Activated CD8-positive, alpha-beta T cell treated with anti-CD3 and anti-CD28 coated beads for 36 hours (primary cell): ENCODE measurements around the gene NOD2. TPM values are rescaled to one million over a fixed set of nuclear protein-coding genes. Genes with fewer than 3 reads are reported as not detected.

Experiments used
- ATAC-seq: fragments of 200-7000 bp; cut with Tn5 transposase; one replicate; pipeline ENCODE4 v1.10.0; 2021; ENCODE audit warnings: mild to moderate bottlenecking, moderate library complexity
- CTCF ChIA-PET: fragments of 350-600 bp; sonication (Branson Sonifier 250); formaldehyde crosslinking; loops from one replicate; lab custom pipeline; 2021; ENCODE audit warnings: antibody characterized with exemption; lab: Charles Lee
- POLR2A ChIA-PET: fragments of 350-600 bp; sonication (Branson Sonifier 250); formaldehyde crosslinking; loops from one replicate; lab custom pipeline; 2021; ENCODE audit warnings: antibody characterized with exemption; lab: Charles Lee
- DNase-seq: peaks from one replicate; pipeline ENCODE4 v3.0.0-alpha.2; 2020
- H3K27ac Mint-ChIP-seq: one replicate; pipeline ENCODE4 v1.8.0; 2021; ENCODE audit warnings: mild to moderate bottlenecking, mixed read lengths
- H3K27me3 Mint-ChIP-seq: one replicate; pipeline ENCODE4 v1.8.0; 2021; ENCODE audit warnings: mixed read lengths
- H3K36me3 Mint-ChIP-seq: one replicate; pipeline ENCODE4 v1.8.0; 2021; ENCODE audit warnings: low read depth, mixed read lengths
- H3K4me1 Mint-ChIP-seq: one replicate; pipeline ENCODE4 v1.8.0; 2021; ENCODE audit warnings: low read depth, mixed read lengths
- H3K4me3 Mint-ChIP-seq: one replicate; pipeline ENCODE4 v1.8.0; 2021; ENCODE audit warnings: mild to moderate bottlenecking, moderate library complexity, mixed read lengths
- H3K9me3 Mint-ChIP-seq: one replicate; pipeline ENCODE4 v1.8.0; 2021; ENCODE audit warnings: mixed read lengths
- intact Hi-C: fragments of 100-400 bp; cut with micrococcal nuclease; formaldehyde crosslinking; loops from one replicate; pipeline ENCODE4 v1.10.0; 2022
- total RNA-seq, 2 experiments: library from RNA; stranded (reverse); gene quantifications; one replicate each; pipeline ENCODE4 v1.2.3, GENCODE V29; 2021
- TF ChIP-seq, protein P1 (sequence below): fragments of 200-600 bp; IDR thresholded peaks from one replicate; pipeline ENCODE4 v1.8.0; 2022; ENCODE audit warnings: antibody characterized with exemption, mild to moderate bottlenecking

NOD2 gene
- total RNA-seq, 2 experiments from 2014 or later: 1.1 to 1.6 TPM

GRCh38 chr16:50722960-50723359 lies 29.6 kb downstream of the NOD2 start:
- Mint-ChIP-seq H3K4me1 (peaks cover 29% of the 10 kb centered on the region), H3K27ac (peak overlapping the region; percentile 76), H3K9me3 (peaks cover 13% of the 10 kb centered on the region), H3K36me3 (peaks cover 10% of the 10 kb centered on the region), H3K4me3 (no peak overlapping the region), H3K27me3 (no peaks in the 10 kb centered on the region)
- DNase-seq (no peak), ATAC-seq (no peak)
- intact Hi-C loops: no loop called here
- CTCF ChIA-PET: interaction anchor here (1.0 to 1.9 kb wide), 2 partner anchors 51 to 83 kb away, joined by 4 to 5 read pairs; no protein-coding TSS in a partner anchor
- POLR2A ChIA-PET: interaction anchor here (1.4 kb wide), 1 partner anchor 18 kb away, joined by 4 read pairs; no protein-coding TSS in a partner anchor
- TF ChIP-seq, protein P1, sequence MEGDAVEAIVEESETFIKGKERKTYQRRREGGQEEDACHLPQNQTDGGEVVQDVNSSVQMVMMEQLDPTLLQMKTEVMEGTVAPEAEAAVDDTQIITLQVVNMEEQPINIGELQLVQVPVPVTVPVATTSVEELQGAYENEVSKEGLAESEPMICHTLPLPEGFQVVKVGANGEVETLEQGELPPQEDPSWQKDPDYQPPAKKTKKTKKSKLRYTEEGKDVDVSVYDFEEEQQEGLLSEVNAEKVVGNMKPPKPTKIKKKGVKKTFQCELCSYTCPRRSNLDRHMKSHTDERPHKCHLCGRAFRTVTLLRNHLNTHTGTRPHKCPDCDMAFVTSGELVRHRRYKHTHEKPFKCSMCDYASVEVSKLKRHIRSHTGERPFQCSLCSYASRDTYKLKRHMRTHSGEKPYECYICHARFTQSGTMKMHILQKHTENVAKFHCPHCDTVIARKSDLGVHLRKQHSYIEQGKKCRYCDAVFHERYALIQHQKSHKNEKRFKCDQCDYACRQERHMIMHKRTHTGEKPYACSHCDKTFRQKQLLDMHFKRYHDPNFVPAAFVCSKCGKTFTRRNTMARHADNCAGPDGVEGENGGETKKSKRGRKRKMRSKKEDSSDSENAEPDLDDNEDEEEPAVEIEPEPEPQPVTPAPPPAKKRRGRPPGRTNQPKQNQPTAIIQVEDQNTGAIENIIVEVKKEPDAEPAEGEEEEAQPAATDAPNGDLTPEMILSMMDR: no peak

DNA sequence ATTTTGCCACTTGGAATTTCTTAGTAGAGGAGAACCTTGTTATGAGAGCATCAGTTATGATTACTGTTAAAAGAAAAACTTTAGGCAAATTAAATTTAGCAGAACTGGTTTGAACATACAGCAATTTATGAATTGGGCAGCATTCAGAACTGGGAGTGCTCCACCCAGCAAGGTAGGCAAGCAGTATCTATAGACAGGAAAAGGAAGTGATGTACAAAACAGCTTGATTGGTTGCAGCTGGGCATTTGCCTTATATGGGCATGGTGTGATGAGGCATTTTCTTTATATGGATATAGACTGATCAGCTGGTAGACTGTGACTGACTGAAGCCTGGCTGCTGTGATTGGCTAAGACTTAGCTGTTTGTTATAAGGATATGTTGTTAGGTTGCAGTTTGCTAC lies 30.9 kb downstream of the NOD2 start:
- Mint-ChIP-seq H3K4me1 (peaks cover 26% of the 10 kb centered on the region), H3K4me3 (no peak overlapping the region), H3K27me3 (no peaks in the 10 kb centered on the region), H3K27ac (peak overlapping the region; percentile 34), H3K36me3 (peaks cover 10% of the 10 kb centered on the region), H3K9me3 (peaks cover 13% of the 10 kb centered on the region)
- CTCF ChIA-PET: interaction anchor here (1.1 to 1.7 kb wide), 2 partner anchors 17 to 39 kb away, joined by 3 read pairs; partner anchors contain the start of gene CYLD
- DNase-seq (no peak), ATAC-seq (peak; percentile 70)
- POLR2A ChIA-PET: no interaction called here
- TF ChIP-seq, protein P1: no peak
- intact Hi-C loops: no loop called here

GRCh38 chr16:50731130-50731988 lies 38.0 kb downstream of the NOD2 start:
- no peak overlapping the region for H3K4me3 Mint-ChIP-seq
- DNase-seq (no peak), ATAC-seq (peak; percentile 49)
- ChIA-PET CTCF (interaction anchor here (0.8 to 4.8 kb wide), 5 partner anchors 10 to 66 kb away, joined by 3 to 34 read pairs (median 4); partner anchors contain the start of gene CYLD), POLR2A (interaction anchor here (0.9 kb wide), 1 partner anchor 15 kb away, joined by 3 read pairs; no protein-coding TSS in a partner anchor)
- TF ChIP-seq, protein P1: no peak
- peaks cover 25% of the 10 kb centered on the region for H3K4me1 Mint-ChIP-seq
- no peaks in the 10 kb centered on the region for H3K9me3 Mint-ChIP-seq
- intact Hi-C loops: no loop called here
- H3K27ac Mint-ChIP-seq: peak overlapping the region; percentile 48
- no peaks in the 10 kb centered on the region for H3K27me3 Mint-ChIP-seq
- H3K36me3 Mint-ChIP-seq: no peaks in the 10 kb centered on the region

DNA sequence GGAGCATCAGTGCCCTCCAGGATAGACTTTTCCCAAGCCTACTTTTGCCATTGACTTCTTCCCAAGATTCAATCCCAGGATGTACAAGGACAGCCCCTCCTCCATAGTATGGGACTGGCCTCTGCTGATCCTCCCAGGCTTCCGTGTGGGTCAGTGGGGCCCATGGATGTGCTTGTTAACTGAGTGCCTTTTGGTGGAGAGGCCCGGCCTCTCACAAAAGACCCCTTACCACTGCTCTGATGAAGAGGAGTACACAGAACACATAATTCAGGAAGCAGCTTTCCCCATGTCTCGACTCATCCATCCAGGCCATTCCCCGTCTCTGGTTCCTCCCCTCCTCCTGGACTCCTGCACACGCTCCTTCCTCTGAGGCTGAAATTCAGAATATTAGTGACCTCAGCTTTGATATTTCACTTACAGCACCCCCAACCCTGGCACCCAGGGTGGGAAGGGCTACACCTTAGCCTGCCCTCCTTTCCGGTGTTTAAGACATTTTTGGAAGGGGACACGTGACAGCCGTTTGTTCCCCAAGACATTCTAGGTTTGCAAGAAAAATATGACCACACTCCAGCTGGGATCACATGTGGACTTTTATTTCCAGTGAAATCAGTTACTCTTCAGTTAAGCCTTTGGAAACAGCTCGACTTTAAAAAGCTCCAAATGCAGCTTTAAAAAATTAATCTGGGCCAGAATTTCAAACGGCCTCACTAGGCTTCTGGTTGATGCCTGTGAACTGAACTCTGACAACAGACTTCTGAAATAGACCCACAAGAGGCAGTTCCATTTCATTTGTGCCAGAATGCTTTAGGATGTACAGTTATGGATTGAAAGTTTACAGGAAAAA lies 38.8 kb downstream of the NOD2 start:
- H3K27me3 Mint-ChIP-seq: no peaks in the 10 kb centered on the region
- no peak overlapping the region for H3K27ac Mint-ChIP-seq
- H3K4me1 Mint-ChIP-seq: peaks cover 27% of the 10 kb centered on the region
- H3K9me3 Mint-ChIP-seq: no peaks in the 10 kb centered on the region
- no peak overlapping the region for H3K4me3 Mint-ChIP-seq
- intact Hi-C loops: no loop called here
- ATAC-seq: no peak
- ChIA-PET CTCF (interaction anchor here (0.8 to 4.8 kb wide), 4 partner anchors 9 to 67 kb away, joined by 3 to 34 read pairs (median 6); partner anchors contain the start of gene CYLD), POLR2A (interaction anchor here (0.9 kb wide), 1 partner anchor 15 kb away, joined by 3 read pairs; no protein-coding TSS in a partner anchor)
- TF ChIP-seq, protein P1: no peak
- no peaks in the 10 kb centered on the region for H3K36me3 Mint-ChIP-seq
- no peak for DNase-seq
